ENCODE measurements around the gene CXCL14.

The CXCL14 gene

GRCh38 chr5:135596788-135597187 is 18.0 kb upstream of the CXCL14 start:
- DNase-seq (ENCODE audit: low spot score): no peak
- no peak for FAIRE-seq

GRCh38 chr5:135596157-135596763 is 17.5 kb upstream of the CXCL14 start:
- FAIRE-seq: no peak
- DNase-seq (ENCODE audit: low spot score): no peak

- DNase-seq (ENCODE audit: low spot score) (no peak), FAIRE-seq (no peak)
These were observed 15.7 kb upstream of the CXCL14 start for GRCh38 chr5:135594416-135594960.

- DNase-seq (ENCODE audit: low spot score): no peak
- FAIRE-seq: no peak
These were observed 15.1 kb upstream of the CXCL14 start for GRCh38 chr5:135593886-135594285.

- FAIRE-seq (no peak), DNase-seq (ENCODE audit: low spot score) (no peak)
These were observed 14.3 kb upstream of the CXCL14 start for GRCh38 chr5:135593141-135593540.

- no peak for DNase-seq (ENCODE audit: low spot score)
- FAIRE-seq: peak; percentile 9
These were observed 13.7 kb upstream of the CXCL14 start for GRCh38 chr5:135592312-135593045.

GRCh38 chr5:135591277-135591676 is 12.5 kb upstream of the CXCL14 start:
- no peak for FAIRE-seq

GRCh38 chr5:135589152-135589551 is 10.4 kb upstream of the CXCL14 start:
- no peak for FAIRE-seq
- no peak for DNase-seq (ENCODE audit: low spot score)

More at GRCh38 chr5:135591277-135591676, 12.5 kb upstream of the CXCL14 start:
- DNase-seq (ENCODE audit: low spot score): peak; percentile 42

- no peak for FAIRE-seq
- DNase-seq (ENCODE audit: low spot score): no peak
These were observed 9.2 kb upstream of the CXCL14 start for GRCh38 chr5:135587721-135588663.

- DNase-seq (ENCODE audit: low spot score) (no peak), FAIRE-seq (no peak)
These were observed 6.1 kb upstream of the CXCL14 start for GRCh38 chr5:135584918-135585317.

GRCh38 chr5:135584276-135584675 is 5.5 kb upstream of the CXCL14 start:
- no peak for FAIRE-seq
- DNase-seq (ENCODE audit: low spot score): no peak

- FAIRE-seq (no peak), DNase-seq (ENCODE audit: low spot score) (no peak)
These were observed 3.4 kb upstream of the CXCL14 start for GRCh38 chr5:135582099-135582781.

GRCh38 chr5:135578305-135578684 is 496 bp downstream of the CXCL14 start:
- no peak for FAIRE-seq

GRCh38 chr5:135577421-135577820 is 1.4 kb downstream of the CXCL14 start:
- DNase-seq (ENCODE audit: low spot score) (no peak), FAIRE-seq (no peak)

More at GRCh38 chr5:135578305-135578684, 496 bp downstream of the CXCL14 start:
- DNase-seq (ENCODE audit: low spot score): no peak

- FAIRE-seq: no peak
- DNase-seq (ENCODE audit: low spot score): no peak
These were observed 2.7 kb downstream of the CXCL14 start for GRCh38 chr5:135576075-135576599.

GRCh38 chr5:135574493-135574892 is 4.3 kb downstream of the CXCL14 start:
- DNase-seq (ENCODE audit: low spot score) (no peak), FAIRE-seq (no peak)

- FAIRE-seq (no peak), DNase-seq (ENCODE audit: low spot score) (no peak)
These were observed 6.9 kb downstream of the CXCL14 start for GRCh38 chr5:135571902-135572301.

GRCh38 chr5:135571066-135571609 is 7.7 kb downstream of the CXCL14 start:
- FAIRE-seq (no peak), DNase-seq (ENCODE audit: low spot score) (no peak)

GRCh38 chr5:135570453-135570764 is 8.4 kb downstream of the CXCL14 start:
- no peak for FAIRE-seq

GRCh38 chr5:135569755-135570452 is 8.9 kb downstream of the CXCL14 start:
- FAIRE-seq: peak; percentile 20
- DNase-seq (ENCODE audit: low spot score): peak; percentile 62

More at GRCh38 chr5:135570453-135570764, 8.4 kb downstream of the CXCL14 start:
- DNase-seq (ENCODE audit: low spot score): no peak
